Measurements from ENCODE around the gene CPSF4.

- no peak for TF ChIP-seq POLR2AphosphoS5 (IDR thresholded peaks at IDR 0.05)
- no peak for TF ChIP-seq CTCF (IDR thresholded peaks at IDR 0.05)
- TF ChIP-seq POLR2A (IDR thresholded peaks at IDR 0.05), result no peak
These were observed 59.8 kb downstream of the CPSF4 start for GRCh38 chr7:99498546-99498944.

Data from stomach (tissue), 4 donors.